ENCODE data around the gene GEMIN7.

Gene GEMIN7

GRCh38 chr19:45095496-45096413, 16.7 kb downstream of the GEMIN7 start:
- TF ChIP-seq, protein P1, sequence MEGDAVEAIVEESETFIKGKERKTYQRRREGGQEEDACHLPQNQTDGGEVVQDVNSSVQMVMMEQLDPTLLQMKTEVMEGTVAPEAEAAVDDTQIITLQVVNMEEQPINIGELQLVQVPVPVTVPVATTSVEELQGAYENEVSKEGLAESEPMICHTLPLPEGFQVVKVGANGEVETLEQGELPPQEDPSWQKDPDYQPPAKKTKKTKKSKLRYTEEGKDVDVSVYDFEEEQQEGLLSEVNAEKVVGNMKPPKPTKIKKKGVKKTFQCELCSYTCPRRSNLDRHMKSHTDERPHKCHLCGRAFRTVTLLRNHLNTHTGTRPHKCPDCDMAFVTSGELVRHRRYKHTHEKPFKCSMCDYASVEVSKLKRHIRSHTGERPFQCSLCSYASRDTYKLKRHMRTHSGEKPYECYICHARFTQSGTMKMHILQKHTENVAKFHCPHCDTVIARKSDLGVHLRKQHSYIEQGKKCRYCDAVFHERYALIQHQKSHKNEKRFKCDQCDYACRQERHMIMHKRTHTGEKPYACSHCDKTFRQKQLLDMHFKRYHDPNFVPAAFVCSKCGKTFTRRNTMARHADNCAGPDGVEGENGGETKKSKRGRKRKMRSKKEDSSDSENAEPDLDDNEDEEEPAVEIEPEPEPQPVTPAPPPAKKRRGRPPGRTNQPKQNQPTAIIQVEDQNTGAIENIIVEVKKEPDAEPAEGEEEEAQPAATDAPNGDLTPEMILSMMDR (IDR thresholded peaks at IDR 0.05; ENCODE audit: insufficient read depth, low read depth, low read length, missing control alignments), result no peak
- DNase-seq (ENCODE audit: low read depth), result no peak
- no peak overlapping the region for H3K4me3 ChIP-seq (ENCODE audit: low read length)

DNA sequence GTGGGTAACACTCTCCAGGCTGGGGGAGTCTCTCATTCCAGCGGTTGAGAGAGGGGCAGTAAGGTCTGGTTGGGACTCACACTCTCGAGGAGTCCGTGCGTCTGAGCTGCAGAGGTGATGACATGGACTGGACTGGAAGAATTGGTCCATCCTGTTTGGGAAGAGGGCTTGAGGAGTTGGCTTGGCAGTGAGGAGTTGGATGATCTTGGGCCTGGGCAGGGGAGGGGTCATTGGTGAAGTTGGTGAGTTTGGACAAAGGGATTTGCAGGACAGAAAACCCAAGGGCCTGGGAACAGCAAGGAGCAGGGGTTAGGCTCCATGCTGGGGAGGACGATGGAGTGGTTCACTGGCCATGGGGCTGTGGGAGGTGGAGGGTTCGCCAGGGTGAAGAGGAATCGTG, 17.6 kb downstream of the GEMIN7 start:
- H3K4me3 ChIP-seq (ENCODE audit: low read length), result no peak overlapping the region
- DNase-seq (ENCODE audit: low read depth), result no peak
- TF ChIP-seq, protein P1 (IDR thresholded peaks at IDR 0.05; ENCODE audit: insufficient read depth, low read depth, low read length, missing control alignments), result no peak

DNA sequence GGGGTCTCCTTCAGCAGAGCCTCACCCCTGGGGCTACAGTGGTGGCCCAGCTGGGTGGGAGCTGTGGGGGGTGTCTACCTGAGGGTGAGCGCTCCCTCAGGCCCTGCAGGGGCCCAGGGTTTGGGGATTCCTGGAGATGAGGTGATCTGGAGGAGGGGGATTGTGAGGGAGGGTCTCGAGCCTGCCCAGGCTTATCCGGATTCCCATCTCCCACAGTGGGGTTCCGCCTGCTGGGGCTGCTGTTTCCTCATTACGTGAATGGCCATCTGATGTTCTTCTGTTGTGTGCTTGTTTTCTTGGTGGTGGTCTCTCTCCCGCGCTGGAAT, 18.4 kb downstream of the GEMIN7 start:
- no peak overlapping the region for H3K4me3 ChIP-seq (ENCODE audit: low read length)
- TF ChIP-seq, protein P1 (IDR thresholded peaks at IDR 0.05; ENCODE audit: insufficient read depth, low read depth, low read length, missing control alignments), result no peak
- DNase-seq (ENCODE audit: low read depth), result no peak

GRCh38 chr19:45097776-45098520, 18.9 kb downstream of the GEMIN7 start:
- TF ChIP-seq, protein P1 (IDR thresholded peaks at IDR 0.05; ENCODE audit: insufficient read depth, low read depth, low read length, missing control alignments), result no peak
- no peak overlapping the region for H3K4me3 ChIP-seq (ENCODE audit: low read length)
- peak; percentile 86 for DNase-seq (ENCODE audit: low read depth)

DNA sequence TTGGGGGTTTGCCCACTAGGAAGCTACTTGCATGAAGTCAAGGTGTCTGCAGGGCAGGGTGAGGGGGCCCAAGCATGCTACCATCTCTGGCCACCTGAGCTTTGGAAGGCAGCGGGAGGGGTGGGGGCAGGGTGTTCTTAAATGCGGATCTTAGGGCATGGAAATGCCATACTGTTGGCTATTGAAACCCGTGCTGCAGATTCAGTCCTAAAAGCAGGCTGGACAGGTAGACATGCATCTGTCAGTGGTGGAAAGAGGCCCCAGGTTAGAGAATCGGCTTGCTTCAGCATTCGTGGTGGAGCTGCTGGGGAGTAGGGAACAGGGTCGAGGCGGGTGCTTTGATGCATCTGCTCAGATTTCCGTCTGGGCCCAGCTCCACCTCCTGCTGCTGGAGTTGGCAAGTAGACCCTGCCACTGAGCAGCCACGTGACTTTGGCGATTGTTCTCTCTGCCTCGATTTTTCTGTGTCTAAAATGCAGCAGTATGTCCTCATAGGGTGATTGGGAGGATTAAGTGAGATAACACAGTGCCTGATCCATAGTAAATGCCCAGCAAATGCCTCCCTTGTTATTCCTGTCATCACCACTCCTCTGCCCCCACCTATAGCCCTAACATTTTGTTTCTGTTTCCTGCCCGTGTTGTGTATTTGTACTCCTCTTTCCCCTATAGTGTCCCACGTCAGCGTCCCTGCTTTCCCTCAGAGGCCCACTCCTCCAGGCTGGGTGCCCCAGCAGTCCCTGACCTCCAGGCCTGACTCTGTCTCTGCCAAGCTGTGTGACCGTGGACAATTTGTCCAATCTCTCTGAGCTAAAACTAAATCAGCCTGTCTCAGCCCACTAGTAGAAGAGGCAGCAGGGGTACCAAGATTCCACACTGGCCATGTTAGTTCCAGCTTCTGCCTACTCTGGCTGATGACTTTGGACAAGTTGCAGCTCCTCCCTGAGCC, 19.7 kb downstream of the GEMIN7 start:
- DNase-seq (ENCODE audit: low read depth), result no peak
- TF ChIP-seq, protein P1 (IDR thresholded peaks at IDR 0.05; ENCODE audit: insufficient read depth, low read depth, low read length, missing control alignments), result no peak

GRCh38 chr19:45099467-45100191, 20.6 kb downstream of the GEMIN7 start:
- TF ChIP-seq, protein P1 (IDR thresholded peaks at IDR 0.05; ENCODE audit: insufficient read depth, low read depth, low read length, missing control alignments), result no peak
- peak; percentile 42 for DNase-seq (ENCODE audit: low read depth)
- H3K4me3 ChIP-seq (ENCODE audit: low read length), result no peak overlapping the region

More for the DNA sequence above, 19.7 kb downstream of the GEMIN7 start:
- H3K4me3 ChIP-seq (ENCODE audit: low read length), result no peak overlapping the region

All from epithelial cell of esophagus (primary cell).